ENCODE results near the gene HERC2.
"Not testable (repeated sequence)": the region's sequence is repeated elsewhere in the genome, so short reads cannot be mapped to it uniquely, and the experiment has no call there.

- not testable (repeated sequence) for TF ChIP-seq CTCF, POLR2A (IDR thresholded peaks at IDR 0.05)
These were observed 185.6 kb downstream of the HERC2 start for GRCh38 chr15:28136236-28136904.

Data from tibial nerve (tissue), 3 donors.